GM19328 (cell line): ENCODE results near the gene OR56A4.

Experiments
- ATAC-seq: cut with Tn5 transposase; IDR thresholded peaks from one replicate; pipeline ENCODE4 v1.9.1; 2021; ENCODE audit warnings: mild to moderate bottlenecking, moderate library complexity; ENCODE audit not compliant: unreplicated experiment

Gene OR56A4, protein sequence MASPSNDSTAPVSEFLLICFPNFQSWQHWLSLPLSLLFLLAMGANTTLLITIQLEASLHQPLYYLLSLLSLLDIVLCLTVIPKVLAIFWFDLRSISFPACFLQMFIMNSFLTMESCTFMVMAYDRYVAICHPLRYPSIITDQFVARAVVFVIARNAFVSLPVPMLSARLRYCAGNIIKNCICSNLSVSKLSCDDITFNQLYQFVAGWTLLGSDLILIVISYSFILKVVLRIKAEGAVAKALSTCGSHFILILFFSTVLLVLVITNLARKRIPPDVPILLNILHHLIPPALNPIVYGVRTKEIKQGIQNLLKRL

DNA sequence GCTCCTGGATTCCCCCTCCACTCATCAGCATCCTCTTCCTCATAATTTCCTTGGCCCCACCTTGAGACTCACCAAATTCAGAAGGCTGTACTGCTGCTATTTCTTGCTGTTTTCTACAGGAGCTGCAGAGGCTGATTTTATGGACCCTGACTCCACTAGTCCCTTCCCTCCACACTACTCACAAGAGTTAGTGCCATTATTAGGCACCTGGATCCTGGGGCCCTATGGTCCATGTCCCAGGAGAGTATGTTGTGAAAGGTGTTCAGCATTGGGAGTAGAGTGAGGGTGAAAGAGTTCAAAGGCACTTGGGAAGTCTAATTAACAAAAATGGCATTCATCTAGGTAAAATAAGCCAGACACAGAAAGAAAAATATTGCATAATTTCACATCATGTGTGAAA, at the start of gene OR56A4:
Gene OR56A4 (minus strand): TSS at position 101 of the 400 bp plus-strand sequence. CDS start 3,954 bp downstream, outside the sequence.
- ATAC-seq, result no peak

DNA sequence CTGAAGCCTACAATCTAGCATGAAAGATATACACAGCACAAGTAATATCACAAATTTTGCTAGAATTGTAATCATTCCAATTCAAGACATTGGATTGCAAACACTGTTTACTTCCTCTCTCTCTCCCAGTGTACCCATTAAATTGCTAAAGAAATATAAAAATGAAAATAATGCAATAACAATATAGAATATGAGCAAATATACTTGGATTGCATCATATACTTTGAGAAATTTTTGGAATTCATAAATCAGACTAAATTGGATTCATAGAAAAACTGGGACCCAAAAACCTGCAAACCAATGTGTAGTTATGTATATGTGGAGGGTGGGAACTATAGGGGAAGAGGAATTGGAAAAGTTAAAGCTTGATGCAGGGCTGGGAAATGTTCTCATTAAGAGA, 48.8 kb upstream of the OR56A4 start:
- no peak for ATAC-seq

DNA sequence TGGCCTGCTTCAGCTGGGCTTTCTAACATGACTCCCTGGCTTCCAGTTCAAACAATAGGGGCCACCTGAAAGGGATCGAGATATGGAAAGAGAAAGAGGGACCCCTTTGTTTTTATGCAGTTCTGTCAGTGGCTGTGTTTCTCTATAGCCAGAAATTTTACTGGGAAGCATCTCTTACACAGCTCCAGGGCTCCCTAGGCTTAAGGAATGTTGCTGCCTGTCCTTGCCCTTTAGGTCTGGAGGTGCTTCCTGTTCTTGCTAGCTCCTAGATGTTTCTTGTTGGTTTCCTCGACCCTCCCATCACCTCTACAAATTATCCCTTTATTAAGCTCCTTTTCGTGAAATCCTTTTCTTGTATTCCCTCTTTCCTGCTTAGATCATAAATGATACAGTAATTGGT, 45.6 kb upstream of the OR56A4 start:
- ATAC-seq, result no peak

DNA sequence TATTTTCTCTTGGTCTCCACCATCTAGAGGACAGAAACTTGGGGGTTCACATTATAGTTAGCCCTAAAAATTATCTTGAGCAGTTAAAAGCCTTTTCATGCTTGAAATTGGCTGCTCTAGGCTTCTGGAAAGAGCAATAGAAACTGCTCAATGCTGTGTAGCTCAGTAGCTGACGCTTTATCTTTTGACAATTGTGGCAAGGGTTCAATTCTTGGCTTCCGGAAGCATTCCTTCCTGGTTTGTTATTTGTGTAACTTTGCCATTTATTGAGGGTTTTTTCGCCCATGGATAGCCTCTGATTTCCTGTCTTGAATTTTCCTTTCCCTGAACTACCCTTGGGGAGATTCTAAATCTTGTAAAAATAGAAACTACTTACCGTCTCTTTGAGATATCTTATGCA, 34.1 kb upstream of the OR56A4 start:
- no peak for ATAC-seq

DNA sequence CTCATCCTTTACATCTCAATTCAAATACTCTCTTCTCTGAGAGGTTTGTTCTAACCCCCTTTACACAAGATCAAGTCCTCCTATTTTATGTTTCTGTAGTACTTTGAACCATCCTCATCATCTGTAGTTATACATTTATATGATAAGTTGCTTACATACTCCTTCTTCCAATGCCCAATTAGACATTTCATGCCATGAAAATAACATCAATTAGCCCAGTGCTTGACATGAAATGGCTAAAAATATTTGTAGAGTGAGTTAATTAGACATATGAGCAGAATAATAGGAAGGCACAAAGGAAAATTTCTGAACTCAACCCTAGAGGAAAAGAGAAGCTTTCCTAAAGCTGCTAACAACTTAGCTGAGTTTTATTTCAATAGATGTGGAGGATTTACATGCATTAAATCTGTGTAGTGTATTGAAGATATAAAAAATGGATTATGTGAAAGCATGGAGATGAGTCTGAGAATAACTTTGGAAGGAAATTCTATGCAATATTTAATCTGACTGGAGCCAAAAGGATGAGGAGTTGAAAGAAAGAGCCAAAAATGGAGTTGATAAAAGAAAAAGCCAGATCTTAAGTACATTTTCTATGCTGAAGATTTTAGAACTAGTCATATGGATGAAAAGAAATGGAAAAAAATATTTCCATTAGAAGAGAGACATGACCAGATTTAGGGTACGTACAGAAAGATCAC, 24.1 kb upstream of the OR56A4 start, which contains the start of gene OR56A1:
Gene OR56A1 (minus strand): TSS at position 51 of the 698 bp plus-strand sequence. CDS start 3,066 bp downstream, outside the sequence.
- no peak for ATAC-seq

DNA sequence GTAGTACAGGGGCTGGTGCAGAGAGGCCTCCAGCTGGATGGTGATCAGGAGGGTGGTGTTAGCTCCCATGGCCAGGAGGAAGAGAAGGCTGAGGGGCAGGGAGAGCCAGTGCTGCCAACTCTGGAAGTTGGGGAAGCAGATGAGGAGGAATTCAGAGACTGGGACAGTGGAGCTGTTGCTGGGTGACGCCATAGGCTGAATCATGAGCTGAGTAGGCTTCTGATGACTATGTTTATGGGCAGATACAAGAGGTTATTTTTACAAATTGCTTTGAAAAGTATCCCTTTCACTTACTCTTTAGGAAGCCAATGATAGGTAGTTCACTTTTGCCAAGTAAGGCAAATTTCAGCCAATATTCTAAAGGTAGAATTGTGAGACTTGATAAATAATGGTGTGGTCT, 20.8 kb upstream of the OR56A4 start:
- ATAC-seq, result no peak

DNA sequence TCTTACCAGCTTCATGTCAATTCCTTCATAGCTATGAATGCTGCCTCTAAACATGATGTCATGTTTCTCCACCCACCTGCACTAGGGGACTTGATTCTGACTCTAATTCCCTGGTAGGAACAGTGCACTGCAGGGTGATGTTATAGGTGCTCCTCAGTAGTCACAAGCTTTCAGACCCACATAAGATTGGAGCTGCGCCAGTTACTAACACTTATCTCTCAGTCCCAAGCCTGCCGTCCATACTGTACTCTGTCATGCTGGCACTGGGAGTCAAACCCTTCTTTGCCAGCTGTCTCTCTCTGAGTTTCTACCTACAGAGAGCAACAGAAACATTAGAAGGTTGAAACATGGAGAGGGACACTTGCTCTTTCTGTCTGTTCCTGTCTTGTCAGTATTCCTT, 18.3 kb upstream of the OR56A4 start:
- ATAC-seq, result no peak

DNA sequence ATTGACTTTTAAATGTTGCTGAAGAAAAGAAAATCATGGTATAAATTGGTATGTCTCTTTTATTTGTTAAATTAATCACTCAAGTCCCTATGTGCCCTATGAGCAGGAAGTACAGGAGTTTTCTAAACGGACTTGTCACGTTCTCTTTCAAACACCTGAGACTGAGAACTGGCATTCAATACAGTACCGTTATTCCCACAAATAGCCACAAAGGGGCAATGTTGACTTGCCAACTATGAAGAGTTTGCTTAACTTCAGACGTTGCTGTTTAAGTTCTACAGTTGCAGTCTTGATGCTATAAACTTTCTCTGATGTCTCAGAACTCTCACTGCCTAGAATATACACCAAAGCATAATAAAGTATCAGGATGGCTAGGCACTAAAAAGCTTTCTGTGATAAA, 16.2 kb upstream of the OR56A4 start:
- ATAC-seq, result no peak

DNA sequence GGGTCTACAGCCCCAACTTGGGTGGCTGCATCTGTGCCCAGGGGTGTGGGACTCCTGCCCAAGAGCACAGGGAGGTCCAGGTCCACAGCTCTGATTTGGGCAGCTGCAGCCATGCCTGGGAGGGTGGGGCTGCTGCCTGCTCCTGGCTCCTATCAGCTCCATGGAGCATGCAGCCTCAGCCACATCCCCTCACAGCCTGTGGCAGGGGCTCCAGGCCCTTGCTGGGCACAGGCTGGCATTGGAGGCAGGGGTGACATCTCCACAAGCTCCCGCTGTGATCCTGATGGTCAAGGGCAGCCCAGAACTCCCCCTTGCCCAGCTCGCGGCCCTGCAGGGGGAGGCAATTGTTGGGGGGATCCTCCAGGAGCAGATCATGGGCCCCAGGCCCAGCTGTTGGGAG, 6.3 kb upstream of the OR56A4 start:
- no peak for ATAC-seq

DNA sequence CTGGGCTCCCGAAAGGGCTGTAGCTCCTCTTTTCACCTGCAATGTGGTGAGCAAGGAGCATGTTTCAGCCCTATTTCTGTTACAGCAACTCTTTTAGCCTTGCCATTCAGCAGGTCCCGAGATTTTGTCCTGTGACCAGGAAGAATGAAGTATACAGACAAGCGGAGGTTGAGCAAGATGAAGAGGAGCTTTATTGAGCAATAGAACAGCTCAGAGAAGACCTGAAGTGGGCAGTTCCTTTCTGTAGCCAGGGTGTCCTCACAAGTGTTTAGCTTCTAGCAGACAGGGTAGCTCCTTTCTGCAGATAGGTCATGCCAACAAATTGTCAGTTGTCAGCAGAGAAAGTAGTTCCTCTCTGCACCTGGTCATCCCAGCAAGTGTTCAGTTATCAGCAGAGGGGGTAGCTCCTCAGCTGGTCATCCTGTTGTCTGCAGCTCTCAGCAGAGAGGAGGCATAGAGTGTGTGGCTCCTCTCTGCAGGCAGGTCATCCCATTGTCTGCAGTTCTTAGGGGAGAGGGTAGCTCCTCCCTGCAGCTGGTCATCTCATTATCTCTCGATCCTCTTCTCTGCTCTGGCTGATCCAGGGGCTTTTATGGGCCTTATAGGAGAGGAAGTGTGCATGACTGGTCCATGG, 5.4 kb upstream of the OR56A4 start:
- no peak for ATAC-seq

DNA sequence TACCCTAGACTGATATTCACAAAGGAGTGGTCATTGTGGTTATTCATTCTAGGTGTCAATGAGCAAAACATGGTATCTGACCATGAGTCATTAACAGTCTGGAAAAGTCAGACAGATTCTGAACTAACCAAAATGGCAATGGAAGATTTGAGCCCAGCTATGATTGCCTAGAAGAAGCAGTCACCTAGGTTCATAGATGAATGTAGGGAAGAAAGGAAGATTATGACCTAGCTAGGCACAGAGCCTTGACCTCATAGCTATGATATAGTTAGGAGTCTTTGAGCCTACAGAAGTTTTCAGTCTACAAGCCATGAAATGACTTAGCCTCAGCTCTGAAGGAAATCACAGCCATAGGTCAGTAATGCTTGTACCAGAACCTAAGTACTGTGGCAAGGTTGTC, 351 bp downstream of the OR56A4 start:
- ATAC-seq, result no peak

DNA sequence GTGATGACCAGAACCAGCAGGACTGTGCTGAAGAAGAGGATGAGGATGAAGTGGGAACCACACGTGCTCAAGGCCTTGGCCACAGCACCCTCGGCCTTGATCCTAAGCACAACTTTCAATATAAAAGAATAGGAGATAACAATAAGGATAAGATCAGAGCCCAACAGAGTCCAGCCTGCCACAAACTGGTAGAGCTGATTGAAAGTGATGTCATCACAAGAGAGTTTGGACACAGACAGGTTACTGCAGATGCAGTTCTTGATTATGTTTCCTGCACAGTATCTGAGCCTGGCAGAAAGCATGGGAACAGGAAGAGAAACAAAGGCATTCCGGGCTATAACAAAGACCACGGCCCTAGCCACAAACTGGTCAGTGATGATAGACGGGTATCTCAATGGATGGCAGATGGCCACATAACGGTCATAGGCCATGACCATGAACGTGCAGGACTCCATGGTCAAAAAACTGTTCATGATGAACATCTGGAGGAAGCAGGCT, 4.5 kb downstream of the OR56A4 start:
- ATAC-seq, result no peak

DNA sequence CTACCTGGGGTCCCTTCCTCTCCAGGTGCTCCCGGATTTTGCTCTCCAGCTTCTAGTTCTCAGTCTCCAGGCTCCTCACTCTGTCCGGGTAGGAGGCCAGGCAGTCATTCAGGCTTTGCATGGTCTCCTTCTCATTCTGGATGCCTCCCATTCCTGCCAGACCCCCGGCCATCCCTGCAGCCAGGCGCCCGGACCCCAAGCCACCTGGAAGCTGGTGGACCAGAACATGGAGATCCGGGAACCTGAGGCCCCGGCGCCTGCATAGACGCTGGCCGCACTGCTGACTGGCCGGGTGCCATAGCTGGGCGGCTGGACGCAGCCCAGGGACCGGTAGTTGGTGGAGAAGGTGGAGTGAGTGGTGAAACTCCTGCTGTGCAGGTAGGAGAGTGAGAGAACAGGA, 12.0 kb downstream of the OR56A4 start:
- no peak for ATAC-seq

DNA sequence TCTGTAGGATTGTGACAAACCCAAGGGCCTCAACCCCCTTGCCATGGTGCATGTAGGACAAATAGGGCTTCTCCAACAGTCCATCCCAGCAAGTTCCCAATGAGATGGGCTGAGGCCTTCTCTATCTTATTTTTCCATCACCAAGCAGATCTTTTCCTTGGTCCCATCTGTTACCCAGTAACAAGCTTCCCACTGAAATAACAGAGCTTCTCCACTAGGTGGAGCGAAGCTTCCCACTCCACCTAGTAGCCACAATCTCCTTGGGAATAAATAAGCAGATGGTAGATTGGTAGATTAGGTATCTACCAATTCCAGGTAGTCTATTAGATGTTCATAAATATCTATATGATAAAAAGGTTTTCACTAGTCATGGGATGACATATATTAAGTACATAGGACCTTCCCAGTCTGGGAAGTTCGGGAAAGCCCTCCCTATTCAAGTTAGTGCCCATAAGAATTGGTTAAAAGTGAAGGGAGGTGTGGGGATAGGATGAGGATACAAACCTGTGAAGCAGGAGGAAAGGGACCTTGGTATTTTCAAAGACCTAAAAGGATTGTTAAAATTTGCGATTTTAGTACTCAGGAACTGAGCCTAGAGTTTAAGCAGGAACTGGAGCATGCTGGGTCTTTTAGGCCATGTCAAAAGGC, 14.0 kb downstream of the OR56A4 start:
- ATAC-seq, result no peak

DNA sequence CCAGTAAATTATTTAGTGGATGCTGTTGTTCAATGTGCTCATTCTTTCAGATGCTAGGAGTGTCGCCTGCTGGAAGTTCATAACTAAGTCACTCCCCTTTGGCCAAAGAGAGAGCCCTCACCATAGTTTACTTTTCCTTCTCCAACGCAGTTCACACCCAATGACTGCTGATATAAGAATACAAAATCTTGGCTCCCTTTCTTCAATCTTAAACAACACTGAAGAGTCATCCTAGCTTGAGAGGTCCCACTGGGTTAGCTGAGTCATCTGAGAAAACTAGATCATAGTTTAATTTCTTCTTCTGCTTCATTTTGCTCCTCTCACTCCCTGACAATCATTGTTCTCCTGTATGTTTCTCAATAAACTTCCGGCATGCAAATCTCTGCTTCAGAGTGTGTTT, 14.6 kb downstream of the OR56A4 start:
- no peak for ATAC-seq

DNA sequence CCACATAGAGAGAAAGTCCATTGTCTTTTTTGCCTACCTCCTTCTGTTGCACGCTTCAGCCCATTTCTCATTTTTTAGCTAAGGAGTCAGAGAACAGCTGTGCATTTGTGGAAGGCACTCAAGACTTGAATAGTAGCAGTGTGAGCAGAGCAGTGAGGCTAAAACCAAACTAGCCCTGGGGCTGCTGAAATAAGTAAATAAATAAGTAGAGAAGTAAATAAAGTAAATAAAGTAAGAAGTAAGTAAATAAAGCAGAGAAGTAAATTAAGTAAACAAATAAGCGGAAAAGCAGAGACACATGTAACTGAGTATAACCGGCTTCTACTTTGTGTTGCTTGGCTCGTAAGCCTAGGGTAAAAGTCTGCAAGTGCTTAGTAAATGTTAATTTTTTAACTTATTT, 17.5 kb downstream of the OR56A4 start:
- ATAC-seq, result no peak

DNA sequence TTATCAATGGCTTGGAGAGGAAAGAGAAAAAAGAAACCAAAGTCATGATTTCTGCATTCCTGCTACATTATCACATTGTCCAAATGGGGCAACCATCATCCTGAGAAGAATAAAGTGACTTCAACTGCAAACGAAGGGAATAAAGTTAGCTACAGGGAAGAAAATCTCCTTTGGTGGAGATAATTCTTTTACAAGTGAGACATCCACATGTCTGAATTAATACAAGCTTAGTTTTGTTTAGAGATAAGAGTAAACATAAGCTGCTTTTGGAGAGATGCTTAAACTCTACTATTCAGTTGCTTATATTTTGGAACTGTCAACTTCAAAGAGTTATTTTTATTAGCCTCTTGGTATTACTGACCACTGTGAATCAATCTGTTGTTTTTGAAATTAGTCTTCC, 19.9 kb downstream of the OR56A4 start, which contains the start of gene OR52L1:
Gene OR52L1 (minus strand): TSS at position 101 of the 400 bp plus-strand sequence. CDS start 55 bp downstream, at position 46.
- no peak for ATAC-seq

DNA sequence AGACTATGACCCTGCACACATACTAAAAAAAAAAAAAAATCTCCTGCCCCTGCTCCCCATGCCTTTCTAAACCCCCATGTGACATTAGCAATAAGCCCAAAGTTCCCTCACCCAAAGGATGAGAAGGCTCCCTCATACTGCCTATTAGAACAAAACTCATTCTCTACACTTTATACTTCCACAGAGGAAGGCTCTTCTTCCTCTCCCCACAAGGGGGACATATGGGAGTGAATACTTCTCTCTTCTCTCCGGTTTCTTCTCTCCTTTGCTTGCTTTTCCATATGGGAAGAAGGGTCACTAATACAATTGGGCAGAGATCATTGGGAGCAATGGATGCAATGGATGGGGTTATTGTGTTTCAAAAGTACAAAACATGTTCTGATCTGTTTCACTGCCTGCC, 23.3 kb downstream of the OR56A4 start:
- ATAC-seq, result no peak

DNA sequence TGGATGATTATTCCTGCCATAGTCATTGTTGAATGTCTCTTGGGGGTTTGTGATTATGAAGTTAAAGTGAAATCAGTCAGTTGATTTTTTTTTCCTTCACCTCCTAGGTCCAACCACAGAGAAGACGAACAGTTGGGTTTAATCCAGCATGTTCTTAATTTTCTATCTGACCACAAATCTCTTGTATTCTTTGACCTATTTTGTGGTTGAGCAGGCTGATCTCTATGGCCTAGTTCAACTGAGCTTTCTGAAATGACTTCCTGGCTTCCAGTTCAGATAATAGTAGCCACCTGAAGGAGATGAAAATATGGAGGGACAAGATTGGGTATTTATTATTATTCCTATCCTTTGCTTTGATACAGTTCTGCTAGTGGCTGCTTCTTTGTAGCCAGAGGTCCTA, 33.2 kb downstream of the OR56A4 start:
- no peak for ATAC-seq

DNA sequence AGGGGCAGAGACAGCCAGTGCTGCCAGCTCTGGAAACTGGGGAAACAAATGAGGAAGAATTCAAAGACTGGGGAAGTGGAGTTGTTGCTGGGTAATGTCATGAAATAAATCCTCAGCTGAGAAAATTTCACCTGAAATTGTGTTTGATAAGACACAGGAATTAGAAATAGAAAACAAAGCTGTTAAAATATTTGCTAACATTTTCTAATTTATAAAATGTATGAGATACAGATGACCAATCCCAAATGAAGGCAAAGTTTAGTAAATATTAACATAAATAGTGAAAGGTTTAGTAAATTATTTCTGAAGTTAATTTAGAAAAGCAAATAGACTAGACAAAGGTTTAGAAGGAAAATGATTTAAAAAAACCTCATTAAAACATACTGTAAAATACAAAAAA, 38.4 kb downstream of the OR56A4 start, which contains the start of gene OR56A5:
Gene OR56A5 (minus strand): TSS at position 101 of the 400 bp plus-strand sequence. CDS start 0 bp downstream, at position 101.
- no peak for ATAC-seq

DNA sequence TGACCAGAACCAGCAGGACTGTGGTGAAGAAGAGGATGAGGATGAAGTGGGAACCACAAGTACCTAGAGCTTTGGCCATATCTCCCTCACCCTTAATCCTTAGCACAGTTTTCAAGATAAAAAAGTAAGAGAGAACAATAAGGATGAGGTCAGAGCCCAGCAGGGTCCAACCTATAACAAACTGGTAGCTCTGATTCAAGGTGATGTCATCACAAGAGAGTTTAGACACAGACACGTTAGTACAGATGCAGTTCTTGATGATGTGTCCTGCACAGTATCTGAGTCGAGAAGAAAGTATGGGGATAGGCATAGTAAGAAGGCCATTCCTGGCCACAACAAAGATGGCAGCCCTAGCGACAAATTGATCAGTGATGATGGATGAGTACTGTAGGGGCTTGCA, 39.0 kb downstream of the OR56A4 start:
- no peak for ATAC-seq
